GM18873 (cell line): ENCODE data around the gene ZNF195.
A peak's percentile ranks its signal among the peaks of the same experiment; 100 is the strongest.
"Not testable (repeated sequence)": the region's sequence is repeated elsewhere in the genome, so short reads cannot be mapped to it uniquely, and the experiment has no call there.

Source experiments
- ATAC-seq: cut with Tn5 transposase; IDR thresholded peaks from one replicate; pipeline ENCODE4 v1.9.1; 2021; ENCODE audit warnings: mild to moderate bottlenecking, moderate library complexity, moderate number of reproducible peaks; ENCODE audit not compliant: unreplicated experiment, low FRiP score

ZNF195 gene

GRCh38 chr11:3378426-3379423 is at the start of gene ZNF195:
Gene ZNF195 (minus strand): TSS chr11:3379146. CDS start chr11:3379040, 106 bp downstream.
- ATAC-seq = peak; percentile 98

- ATAC-seq = not testable (repeated sequence)
Measured at GRCh38 chr11:3428076-3428475, 49.1 kb upstream of the ZNF195 start.

- ATAC-seq = not testable (repeated sequence)
Measured at GRCh38 chr11:3426541-3426940, 47.6 kb upstream of the ZNF195 start.

- not testable (repeated sequence) for ATAC-seq
Measured at GRCh38 chr11:3423928-3424327, 45.0 kb upstream of the ZNF195 start.

- ATAC-seq = not testable (repeated sequence)
Measured at GRCh38 chr11:3423138-3423731, 44.3 kb upstream of the ZNF195 start.

GRCh38 chr11:3422380-3423137 is 43.6 kb upstream of the ZNF195 start:
- ATAC-seq = peak; percentile 71

- ATAC-seq = not testable (repeated sequence)
Measured at GRCh38 chr11:3421608-3422379, 42.8 kb upstream of the ZNF195 start.

GRCh38 chr11:3420281-3421042 is 41.5 kb upstream of the ZNF195 start:
- ATAC-seq = not testable (repeated sequence)

- not testable (repeated sequence) for ATAC-seq
Measured at GRCh38 chr11:3419496-3419895, 40.5 kb upstream of the ZNF195 start.

- not testable (repeated sequence) for ATAC-seq
Measured at GRCh38 chr11:3417047-3417446, 38.1 kb upstream of the ZNF195 start.

GRCh38 chr11:3415301-3415700 is 36.4 kb upstream of the ZNF195 start:
- not testable (repeated sequence) for ATAC-seq

- ATAC-seq = not testable (repeated sequence)
Measured at GRCh38 chr11:3413666-3414065, 34.7 kb upstream of the ZNF195 start.

GRCh38 chr11:3412837-3413236 is 33.9 kb upstream of the ZNF195 start:
- ATAC-seq = no peak

GRCh38 chr11:3408722-3409121 is 29.8 kb upstream of the ZNF195 start:
- ATAC-seq = not testable (repeated sequence)

- not testable (repeated sequence) for ATAC-seq
Measured at GRCh38 chr11:3408058-3408605, 29.2 kb upstream of the ZNF195 start.

GRCh38 chr11:3406937-3407336 is 28.0 kb upstream of the ZNF195 start:
- ATAC-seq = not testable (repeated sequence)

- ATAC-seq = not testable (repeated sequence)
Measured at GRCh38 chr11:3406223-3406875, 27.4 kb upstream of the ZNF195 start.
